ENCODE measurements around the gene ANKRD28.

Gene ANKRD28

DNA sequence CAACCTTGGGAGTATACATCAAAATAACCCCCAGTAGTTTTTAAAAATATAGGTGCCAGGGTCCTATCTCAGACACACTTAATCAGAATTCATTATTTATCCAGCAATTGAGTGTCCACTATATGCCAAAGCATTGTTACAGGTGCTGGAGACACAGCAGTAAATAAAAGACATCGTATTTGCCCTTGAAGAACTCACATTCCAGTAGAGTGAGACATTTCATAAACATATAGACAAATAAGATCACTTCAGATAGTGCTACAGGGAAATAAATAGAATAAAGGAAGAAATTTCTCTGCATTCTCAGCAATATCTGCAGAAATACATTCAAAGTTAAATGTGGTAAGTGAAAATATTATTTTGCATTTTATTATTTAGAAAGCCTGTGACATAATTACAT is 34.1 kb upstream of the ANKRD28 start:
- H3K4me3 ChIP-seq (ENCODE audit: low read length) = no peak overlapping the region
- no peak for DNase-seq (ENCODE audit: low read depth)
- TF ChIP-seq, protein P1, sequence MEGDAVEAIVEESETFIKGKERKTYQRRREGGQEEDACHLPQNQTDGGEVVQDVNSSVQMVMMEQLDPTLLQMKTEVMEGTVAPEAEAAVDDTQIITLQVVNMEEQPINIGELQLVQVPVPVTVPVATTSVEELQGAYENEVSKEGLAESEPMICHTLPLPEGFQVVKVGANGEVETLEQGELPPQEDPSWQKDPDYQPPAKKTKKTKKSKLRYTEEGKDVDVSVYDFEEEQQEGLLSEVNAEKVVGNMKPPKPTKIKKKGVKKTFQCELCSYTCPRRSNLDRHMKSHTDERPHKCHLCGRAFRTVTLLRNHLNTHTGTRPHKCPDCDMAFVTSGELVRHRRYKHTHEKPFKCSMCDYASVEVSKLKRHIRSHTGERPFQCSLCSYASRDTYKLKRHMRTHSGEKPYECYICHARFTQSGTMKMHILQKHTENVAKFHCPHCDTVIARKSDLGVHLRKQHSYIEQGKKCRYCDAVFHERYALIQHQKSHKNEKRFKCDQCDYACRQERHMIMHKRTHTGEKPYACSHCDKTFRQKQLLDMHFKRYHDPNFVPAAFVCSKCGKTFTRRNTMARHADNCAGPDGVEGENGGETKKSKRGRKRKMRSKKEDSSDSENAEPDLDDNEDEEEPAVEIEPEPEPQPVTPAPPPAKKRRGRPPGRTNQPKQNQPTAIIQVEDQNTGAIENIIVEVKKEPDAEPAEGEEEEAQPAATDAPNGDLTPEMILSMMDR (IDR thresholded peaks at IDR 0.05; ENCODE audit: insufficient read depth, low read depth, low read length, missing control alignments) = no peak

DNA sequence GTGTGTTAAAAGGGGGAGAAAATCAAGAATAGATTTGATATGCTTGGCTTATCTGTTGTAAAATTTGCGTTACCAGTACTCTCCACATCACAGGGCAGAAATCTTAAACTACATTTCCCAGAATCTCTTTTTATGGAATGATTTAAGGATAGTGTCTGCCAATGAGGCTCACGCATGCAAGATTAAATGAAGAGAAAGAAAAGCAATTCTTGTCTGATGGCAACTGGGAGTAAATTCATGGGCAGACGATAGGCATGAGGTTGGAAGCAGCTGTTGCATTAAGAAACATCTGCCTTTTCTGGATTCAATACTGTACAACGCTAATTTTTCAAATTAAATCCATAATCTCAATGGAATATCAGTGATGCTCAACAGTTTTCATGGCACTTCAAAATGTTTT is 27.2 kb upstream of the ANKRD28 start:
- TF ChIP-seq, protein P1 (IDR thresholded peaks at IDR 0.05; ENCODE audit: insufficient read depth, low read depth, low read length, missing control alignments) = no peak
- DNase-seq (ENCODE audit: low read depth) = no peak
- no peak overlapping the region for H3K4me3 ChIP-seq (ENCODE audit: low read length)

DNA sequence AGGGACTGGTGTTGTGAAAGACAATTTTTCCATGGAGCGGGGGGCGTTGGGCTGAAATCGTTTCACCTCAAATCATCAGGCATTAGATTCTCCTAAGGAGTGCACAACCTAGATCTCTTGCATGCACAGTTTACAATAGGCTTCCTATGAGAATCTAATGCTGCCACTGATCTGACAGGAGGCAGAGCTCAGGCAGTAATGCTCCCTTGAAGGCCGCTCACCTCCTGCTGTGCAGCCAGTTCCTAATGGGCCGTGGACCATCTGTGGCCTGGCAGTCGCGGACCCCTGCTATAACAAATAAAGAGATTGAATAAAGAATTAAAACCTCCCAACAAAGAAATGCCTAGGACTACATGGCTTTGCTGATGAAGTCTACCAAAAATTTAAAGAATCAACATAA is 25.3 kb upstream of the ANKRD28 start:
- TF ChIP-seq, protein P1 (IDR thresholded peaks at IDR 0.05; ENCODE audit: insufficient read depth, low read depth, low read length, missing control alignments) = no peak
- no peak overlapping the region for H3K4me3 ChIP-seq (ENCODE audit: low read length)
- DNase-seq (ENCODE audit: low read depth) = no peak

DNA sequence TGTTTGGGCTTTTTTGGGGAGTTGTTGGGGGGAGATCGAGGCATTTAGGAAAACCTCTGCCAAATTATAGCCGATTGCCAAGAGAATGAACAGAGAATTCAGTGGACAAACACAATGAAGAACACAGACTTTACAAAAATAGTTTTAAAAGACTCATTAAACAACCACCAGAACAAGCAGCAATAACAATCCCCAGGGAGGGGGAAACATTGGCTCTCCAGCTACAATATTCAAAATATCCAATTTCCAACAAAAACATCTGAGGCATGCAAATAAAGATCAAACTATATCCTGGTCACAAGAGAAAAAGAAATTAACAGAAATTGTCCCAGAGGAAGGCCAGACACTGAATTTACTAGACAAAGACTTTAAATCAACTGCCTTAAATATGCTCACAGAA is 24.5 kb upstream of the ANKRD28 start:
- DNase-seq (ENCODE audit: low read depth) = no peak
- TF ChIP-seq, protein P1 (IDR thresholded peaks at IDR 0.05; ENCODE audit: insufficient read depth, low read depth, low read length, missing control alignments) = no peak
- H3K4me3 ChIP-seq (ENCODE audit: low read length) = no peak overlapping the region

DNA sequence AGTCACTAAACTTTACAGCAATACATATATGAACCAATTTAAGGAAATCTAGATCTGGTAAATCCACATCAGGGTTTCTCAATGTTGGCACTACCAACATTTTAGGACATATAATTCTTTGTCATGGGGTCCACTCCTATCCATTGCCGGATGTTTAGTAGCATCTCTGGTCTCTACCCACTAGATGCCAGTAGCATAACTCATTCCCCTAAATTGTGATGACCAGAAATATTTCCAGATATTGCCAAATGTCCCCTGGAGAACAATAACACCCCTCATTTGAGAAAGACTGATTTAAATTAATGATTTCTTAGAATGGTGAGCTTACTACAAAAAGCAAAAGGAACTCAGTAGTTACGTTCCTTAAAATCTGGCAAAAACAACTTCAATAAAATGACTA is 23.1 kb upstream of the ANKRD28 start:
- no peak for DNase-seq (ENCODE audit: low read depth)
- TF ChIP-seq, protein P1 (IDR thresholded peaks at IDR 0.05; ENCODE audit: insufficient read depth, low read depth, low read length, missing control alignments) = no peak
- no peak overlapping the region for H3K4me3 ChIP-seq (ENCODE audit: low read length)

DNA sequence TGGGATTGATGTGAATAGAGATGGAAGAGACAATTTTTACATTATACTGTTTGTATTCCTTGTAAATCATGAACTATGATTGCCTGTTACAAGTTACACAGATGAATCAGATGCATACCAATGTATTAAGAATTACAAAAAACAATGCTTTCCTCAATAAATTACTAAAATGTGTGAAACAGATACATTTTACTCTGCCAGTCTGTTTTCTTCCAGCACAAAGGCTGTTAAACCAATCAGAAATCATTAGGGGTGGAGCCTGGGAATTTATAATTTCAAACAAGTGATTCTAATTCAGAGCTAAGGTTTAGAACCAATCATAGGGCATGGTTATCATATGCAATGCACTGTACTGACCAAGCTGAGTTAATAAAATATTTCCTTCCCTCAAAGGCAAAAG is 21.8 kb upstream of the ANKRD28 start:
- no peak for DNase-seq (ENCODE audit: low read depth)
- TF ChIP-seq, protein P1 (IDR thresholded peaks at IDR 0.05; ENCODE audit: insufficient read depth, low read depth, low read length, missing control alignments) = no peak
- H3K4me3 ChIP-seq (ENCODE audit: low read length) = no peak overlapping the region

DNA sequence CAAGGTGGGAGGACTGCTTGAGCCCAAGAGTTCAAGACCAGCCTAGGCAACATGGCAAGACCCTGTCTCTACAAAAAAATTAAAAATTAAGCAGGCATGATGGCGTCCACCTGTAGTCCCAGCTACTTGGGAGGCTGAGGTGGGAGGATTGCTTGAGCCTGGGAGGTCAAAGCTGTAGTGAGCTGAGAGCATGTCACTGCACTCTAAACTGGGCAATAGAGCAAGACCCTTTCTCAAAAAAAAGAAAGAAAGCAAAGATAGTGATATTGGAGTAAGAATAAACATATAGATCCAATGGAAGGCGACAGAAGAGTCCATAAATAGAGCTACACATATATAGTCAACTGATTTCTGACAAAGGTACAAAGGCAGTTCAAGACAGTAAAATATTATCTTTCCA is 21.3 kb upstream of the ANKRD28 start:
- TF ChIP-seq, protein P1 (IDR thresholded peaks at IDR 0.05; ENCODE audit: insufficient read depth, low read depth, low read length, missing control alignments) = no peak
- H3K4me3 ChIP-seq (ENCODE audit: low read length) = no peak overlapping the region
- no peak for DNase-seq (ENCODE audit: low read depth)
